H1 (cell line): Measurements from ENCODE around the gene DUSP21. TPM values are rescaled to one million over a fixed set of nuclear protein-coding genes. Genes with fewer than 3 reads are reported as not detected.

Source experiments
- CTCF ChIA-PET: fragments of 300-600 bp; sonication (Branson Sonifier 250); formaldehyde crosslinking; loops from one replicate; lab custom pipeline; 2021; ENCODE audit not compliant: partially characterized antibody; lab: Charles Lee
- POLR2A ChIA-PET: fragments of 300-600 bp; sonication (Branson Sonifier 250); formaldehyde crosslinking; loops from one replicate; lab custom pipeline; 2021; ENCODE audit warnings: inconsistent platforms; ENCODE audit not compliant: partially characterized antibody; lab: Charles Lee
- DNase-seq, 2 experiments: peaks; one replicate each; pipeline versions ENCODE4 v3.0.0 to v3.0.0-alpha.2; 2010 to 2022; ENCODE audit warnings: low spot score in 2 of 2, low read depth in 1 of 2, mixed read lengths in 1 of 2
- FAIRE-seq: peaks from 2 replicates; lab custom pipeline; 2011; peaks lifted over from hg19 to GRCh38; lab: Jason Lieb, UNC
- H2AFZ ChIP-seq: 2 replicates; pipeline ENCODE4 v1.8.1; 2012; ENCODE audit warnings: low read length, inconsistent platforms
- H2AK5ac ChIP-seq: 2 replicates; pipeline ENCODE4 v1.6.1; 2013; ENCODE audit warnings: low read depth, low read length
- H2BK120ac ChIP-seq: replicated peaks from 2 replicates; pipeline ENCODE3; 2013; ENCODE audit warnings: low read depth, low read length, inconsistent platforms
- H2BK12ac ChIP-seq: 2 replicates; pipeline ENCODE4 v1.6.1; 2013; ENCODE audit warnings: low read depth, low read length
- H2BK15ac ChIP-seq: 2 replicates; pipeline ENCODE4 v1.6.1; 2013; ENCODE audit warnings: low read length
- H2BK20ac ChIP-seq: 2 replicates; pipeline ENCODE4 v1.6.1; 2013; ENCODE audit warnings: low read length
- H2BK5ac ChIP-seq: 2 replicates; pipeline ENCODE4 v1.6.1; 2013; ENCODE audit warnings: low read depth, low read length
- H3K14ac ChIP-seq: 2 replicates; pipeline ENCODE4 v1.6.1; 2013; ENCODE audit warnings: inconsistent platforms; ENCODE audit not compliant: insufficient read length
- H3K18ac ChIP-seq: 2 replicates; pipeline ENCODE4 v1.6.1; 2013; ENCODE audit warnings: low read length; ENCODE audit errors: extremely low read depth
- H3K23ac ChIP-seq: 2 replicates; pipeline ENCODE4 v1.6.1; 2013; ENCODE audit warnings: inconsistent platforms; ENCODE audit not compliant: insufficient read length
- H3K23me2 ChIP-seq: 2 replicates; pipeline ENCODE4 v1.6.1; 2013; ENCODE audit warnings: low read depth, low read length
- H3K27ac ChIP-seq: 2 replicates; pipeline ENCODE4 v1.6.1; 2011; ENCODE audit warnings: low read depth, low read length, inconsistent platforms
- H3K27me3 ChIP-seq, 4 experiments: replicated peaks in 1 of 4; 1 replicate in 1 of 4; 2 replicates in 3 of 4; pipeline versions ENCODE4 v1.6.1 to v1.8.1; 2011 to 2013; ENCODE audit warnings: low read length in 3 of 4, mild to moderate bottlenecking in 3 of 4, inconsistent platforms in 2 of 4, mixed read lengths in 2 of 4, moderate library complexity in 1 of 4; ENCODE audit not compliant: control insufficient read depth in 3 of 4, insufficient read depth in 3 of 4; ENCODE audit errors: extremely low read depth in 1 of 4
- H3K36me3 ChIP-seq, 4 experiments: 2 replicates each; pipeline versions ENCODE4 v1.6.1 to v1.8.1; 2011 to 2013; ENCODE audit warnings: mild to moderate bottlenecking in 4 of 4, low read length in 3 of 4, moderate library complexity in 2 of 4, control low read depth in 1 of 4, inconsistent platforms in 1 of 4; ENCODE audit not compliant: insufficient read depth in 4 of 4, control insufficient read depth in 2 of 4
- H3K4ac ChIP-seq: replicated peaks from 2 replicates; pipeline ENCODE3; 2013; ENCODE audit warnings: low read length, low read depth, mixed read lengths, inconsistent platforms; ENCODE audit not compliant: insufficient read length
- H3K4me1 ChIP-seq, 4 experiments: replicated peaks in 1 of 4; 1 replicate in 1 of 4; 2 replicates in 3 of 4; pipeline versions ENCODE4 v1.6.1 to v1.8.1; 2011 to 2013; ENCODE audit warnings: low read length in 3 of 4, inconsistent platforms in 2 of 4, mixed read lengths in 1 of 4; ENCODE audit not compliant: insufficient read depth in 4 of 4, control insufficient read depth in 3 of 4
- H3K4me2 ChIP-seq, 2 experiments: 2 replicates each; pipeline versions ENCODE4 v1.6.1 to v1.8.1; 2011 to 2013; ENCODE audit warnings: low read depth in 2 of 2, low read length in 2 of 2, control low read depth in 1 of 2, inconsistent platforms in 1 of 2, mild to moderate bottlenecking in 1 of 2; ENCODE audit not compliant: insufficient read depth in 1 of 2
- H3K4me3 ChIP-seq, 4 experiments: fragments of 200-600, 300-600 bp in 1 of 4; sonication (generic), shearing (Covaris generic), sonication (Bioruptor Twin) in 1 of 4; 2 replicates each; pipeline versions ENCODE4 v1.5.1 to v1.8.1; 2011 to 2016; ENCODE audit warnings: low read length in 4 of 4, low read depth in 3 of 4, control low read depth in 2 of 4, inconsistent platforms in 2 of 4, mild to moderate bottlenecking in 2 of 4, mixed read lengths in 1 of 4, moderate library complexity in 1 of 4; ENCODE audit not compliant: insufficient read depth in 2 of 4; ENCODE audit errors: extremely low read depth in 1 of 4
- H3K56ac ChIP-seq: replicated peaks from 2 replicates; pipeline ENCODE3; 2013; ENCODE audit warnings: low read depth, mild to moderate bottlenecking, mixed read lengths, low read length, inconsistent platforms; ENCODE audit not compliant: insufficient read length
- H3K79me1 ChIP-seq: 2 replicates; pipeline ENCODE4 v1.6.1; 2013; ENCODE audit warnings: low read depth, low read length, control low read depth
- H3K79me2 ChIP-seq, 2 experiments: 2 replicates each; pipeline versions ENCODE4 v1.6.1 to v1.8.1; 2012 to 2013; ENCODE audit warnings: low read length in 2 of 2, mild to moderate bottlenecking in 2 of 2, inconsistent platforms in 1 of 2; ENCODE audit not compliant: insufficient read depth in 2 of 2, control insufficient read depth in 1 of 2
- H3K9ac ChIP-seq, 4 experiments: replicated peaks in 1 of 4; 1 replicate in 1 of 4; 2 replicates in 3 of 4; pipeline versions ENCODE4 v1.6.1 to v1.8.1; 2011 to 2013; ENCODE audit warnings: low read depth in 3 of 4, low read length in 3 of 4, control low read depth in 2 of 4, mild to moderate bottlenecking in 2 of 4, moderate library complexity in 2 of 4, inconsistent platforms in 1 of 4; ENCODE audit errors: extremely low read depth in 1 of 4
- H3K9me3 ChIP-seq, 2 experiments: 2 replicates each; pipeline versions ENCODE4 v1.6.1 to v1.8.1; 2012 to 2013; ENCODE audit warnings: mild to moderate bottlenecking in 2 of 2, moderate library complexity in 2 of 2, control low read depth in 1 of 2, inconsistent platforms in 1 of 2, low read depth in 1 of 2, low read length in 1 of 2, mixed read lengths in 1 of 2; ENCODE audit not compliant: insufficient read depth in 2 of 2
- H4K20me1 ChIP-seq, 2 experiments: replicated peaks in 1 of 2; 2 replicates each; pipeline versions ENCODE3 to v1.8.1; 2011 to 2013; ENCODE audit warnings: inconsistent platforms in 2 of 2, low read length in 2 of 2, mild to moderate bottlenecking in 1 of 2; ENCODE audit not compliant: insufficient read depth in 2 of 2, control insufficient read depth in 1 of 2
- H4K5ac ChIP-seq: 2 replicates; pipeline ENCODE4 v1.6.1; 2013; ENCODE audit warnings: low read length, low read depth, mixed read lengths, inconsistent platforms; ENCODE audit not compliant: insufficient read length
- H4K8ac ChIP-seq: 2 replicates; pipeline ENCODE4 v1.8.0; 2013; ENCODE audit warnings: mild to moderate bottlenecking, moderate library complexity, low read length, inconsistent platforms; ENCODE audit not compliant: insufficient read depth; ENCODE audit errors: extremely low read depth
- H4K91ac ChIP-seq: replicated peaks from 2 replicates; pipeline ENCODE3; 2013; ENCODE audit warnings: low read length, mixed read lengths, inconsistent platforms; ENCODE audit not compliant: insufficient read length
- E2F6 ChIP-seq: IDR thresholded peaks from 2 replicates; pipeline ENCODE4 v1.6.1; 2012; ENCODE audit warnings: inconsistent platforms
- EGR1 ChIP-seq: IDR thresholded peaks from 2 replicates; pipeline ENCODE4 v1.6.1; 2011; ENCODE audit warnings: low read depth, low read length, borderline replicate concordance
- EP300 ChIP-seq, 2 experiments: IDR thresholded peaks; 1 replicate in 1 of 2; 2 replicates in 1 of 2; pipeline ENCODE4 v1.6.1; 2011 to 2012; ENCODE audit warnings: low read depth in 2 of 2, low read length in 2 of 2, mild to moderate bottlenecking in 2 of 2, borderline replicate concordance in 1 of 2, inconsistent platforms in 1 of 2, moderate library complexity in 1 of 2
- EZH2 ChIP-seq: fragments of 200-600 bp; sonication (generic); IDR thresholded peaks from 2 replicates; pipeline ENCODE4 v1.7.1; 2012; ENCODE audit warnings: low read depth, mild to moderate bottlenecking, moderate library complexity, low read length, inconsistent platforms; ENCODE audit not compliant: severe bottlenecking
- GABPA ChIP-seq: IDR thresholded peaks from 2 replicates; pipeline ENCODE4 v1.6.1; 2011; ENCODE audit warnings: mild to moderate bottlenecking, low read length, moderate library complexity, borderline replicate concordance; ENCODE audit not compliant: insufficient read depth
- KDM1A ChIP-seq: fragments of 200-600, 300-600 bp; sonication (generic); IDR thresholded peaks from 2 replicates; pipeline ENCODE4 v1.7.1; 2016; ENCODE audit warnings: mild to moderate bottlenecking, low read length, borderline replicate concordance
- MAFK ChIP-seq: IDR thresholded peaks from 2 replicates; pipeline ENCODE4 v1.6.1; 2012; ENCODE audit warnings: low read depth, mild to moderate bottlenecking, improper control_type of control experiment, low read length
- NRF1 ChIP-seq: IDR thresholded peaks from 2 replicates; pipeline ENCODE4 v1.6.1; 2011; ENCODE audit warnings: mild to moderate bottlenecking, low read depth, low read length, improper control_type of control experiment
- POLR2A ChIP-seq, 2 experiments: IDR thresholded peaks; 1 replicate in 1 of 2; 2 replicates in 1 of 2; pipeline ENCODE4 v1.6.1; 2011; ENCODE audit warnings: low read depth in 2 of 2, low read length in 2 of 2, mild to moderate bottlenecking in 2 of 2; ENCODE audit errors: control extremely low read depth in 1 of 2
- SP2 ChIP-seq: IDR thresholded peaks from 2 replicates; pipeline ENCODE4 v1.6.1; 2012; ENCODE audit warnings: mild to moderate bottlenecking, low read length, inconsistent platforms
- SUZ12 ChIP-seq: fragments of 200-600 bp; sonication (generic); IDR thresholded peaks from 2 replicates; pipeline ENCODE4 v1.6.1; 2012; ENCODE audit warnings: mild to moderate bottlenecking, inconsistent platforms, low read length, moderate library complexity, mixed read lengths
- TBP ChIP-seq: IDR thresholded peaks from 2 replicates; pipeline ENCODE4 v1.6.1; 2011; ENCODE audit warnings: low read depth, low read length, improper control_type of control experiment
- WGBS, 2 experiments: shearing (Covaris generic) in 1 of 2; methylation state at CpG; one replicate each; pipeline versions ENCODE4 v1.1.6 to v1.1.7; 2013 to 2015; ENCODE audit warnings: low lambda C conversion rate in 2 of 2, mixed read lengths in 2 of 2, inconsistent platforms in 1 of 2, low coverage in 1 of 2, missing lambda C conversion rate in 1 of 2; ENCODE audit not compliant: insufficient replicate concordance in 2 of 2, insufficient coverage in 1 of 2, insufficient read length in 1 of 2; ENCODE audit errors: extremely low coverage in 1 of 2, missing lambda C conversion rate in 1 of 2; 5-methylcytosine and 5-hydroxymethylcytosine counted together
- polyA plus RNA-seq, 7 experiments: library from polyadenylated mRNA; depleted of rRNA in 3 of 7; stranded (reverse) in 5 of 7; unstranded in 2 of 7; fragments of >200 nt in 5 of 7; fragments of 200-250 nt in 2 of 7; gene quantifications; 1 replicate in 5 of 7; 2 replicates in 1 of 7; 4 replicates in 1 of 7; pipeline versions ENCODE4 v1.2.1 to v1.2.3, GENCODE V29; 2011 to 2013; ENCODE audit warnings: missing spikeins in 2 of 7, mixed read lengths in 2 of 7
- total RNA-seq: library from RNA; stranded (reverse); fragmentation: NEBNext Ultra II Directional; extraction: Animal tissue kit (Norgen Biotek cat#: 25700); gene quantifications from 2 replicates; pipeline ENCODE4 v1.2.1, GENCODE V29; 2021
- TF ChIP-seq, protein P1 (sequence below): IDR thresholded peaks from 2 replicates; pipeline ENCODE4 v1.6.1; 2011; ENCODE audit warnings: low read length, improper control_type of control experiment

The DUSP21 gene
- total and polyA plus RNA-seq, 2 of the 8 experiments (the other 6 are each of a cell fraction or from before 2014, with no cell fraction given) = not detected

DNA sequence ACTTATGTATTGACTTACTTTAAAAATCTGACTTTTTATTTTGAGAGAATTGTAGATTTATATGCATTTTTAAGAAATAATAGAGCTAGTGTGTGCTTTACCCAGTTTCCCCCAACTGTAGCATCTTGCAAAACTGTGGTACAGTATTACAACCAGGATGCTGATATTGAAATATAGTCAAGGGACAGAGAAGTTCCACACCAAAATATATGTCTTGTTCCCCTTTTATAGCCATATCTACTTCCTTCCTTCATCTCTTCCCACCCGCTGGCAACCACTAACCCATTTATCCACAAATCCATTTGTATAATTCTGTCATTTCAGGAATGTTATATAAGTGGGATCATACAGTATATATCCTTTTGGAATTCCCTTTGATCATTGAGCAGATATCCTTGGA, 46.0 kb downstream of the DUSP21 start:
- Histone ChIP-seq H3K27ac (no peak overlapping the region), H2BK12ac (no peak overlapping the region), H3K79me2 (peaks cover 6 to 97% of the 10 kb centered on the region in 2 experiments; a peak in 3 of 4 replicates), H3K27me3 (no peaks in the 10 kb centered on the region), H2AFZ (no peak overlapping the region), H4K91ac (no peak overlapping the region), H3K9me3 (no peaks in the 10 kb centered on the region), H2BK5ac (no peak overlapping the region), H2BK20ac (no peak overlapping the region), H3K4ac (no peak overlapping the region), H2BK15ac (no peak overlapping the region), H4K20me1 (peaks cover 0 to 1% of the 10 kb centered on the region in 2 experiments), H3K4me1 (no peaks in the 10 kb centered on the region), H3K36me3 (no peaks in the 10 kb centered on the region), H4K8ac (no peak overlapping the region), H3K23me2 (no peaks in the 10 kb centered on the region), H2AK5ac (no peak overlapping the region), H3K79me1 (no peaks in the 10 kb centered on the region), H3K9ac (no peak overlapping the region), H4K5ac (no peak overlapping the region), H3K56ac (no peak overlapping the region), H3K23ac (no peak overlapping the region), H3K4me3 (no peak overlapping the region), H3K18ac (no peak overlapping the region), H3K4me2 (no peak overlapping the region), H3K14ac (no peak overlapping the region), H2BK120ac (no peak overlapping the region)
- DNase-seq = no peak
- WGBS, 2 experiments = 88% methylated on average over 1 of the region's 1 CpG; no CpG with 5 or more reads in 1 of the 2 experiments
- no peak for FAIRE-seq
- POLR2A ChIA-PET = no interaction called here
- CTCF ChIA-PET = no interaction called here
- TF ChIP-seq MAFK (no peak), NRF1 (no peak), EGR1 (no peak), POLR2A (IDR thresholded peaks at IDR 0.05; ENCODE audit: control extremely low read depth in 1 of 2, low read depth in 2 of 2, low read length in 2 of 2) (no peak), EZH2 (no peak), TBP (no peak), SUZ12 (no peak), E2F6 (no peak), SP2 (no peak), EP300 (IDR thresholded peaks at IDR 0.05; ENCODE audit: borderline replicate concordance in 1 of 2, low read depth in 2 of 2, low read length in 2 of 2) (no peak), GABPA (no peak), KDM1A (no peak)
- TF ChIP-seq, protein P1, sequence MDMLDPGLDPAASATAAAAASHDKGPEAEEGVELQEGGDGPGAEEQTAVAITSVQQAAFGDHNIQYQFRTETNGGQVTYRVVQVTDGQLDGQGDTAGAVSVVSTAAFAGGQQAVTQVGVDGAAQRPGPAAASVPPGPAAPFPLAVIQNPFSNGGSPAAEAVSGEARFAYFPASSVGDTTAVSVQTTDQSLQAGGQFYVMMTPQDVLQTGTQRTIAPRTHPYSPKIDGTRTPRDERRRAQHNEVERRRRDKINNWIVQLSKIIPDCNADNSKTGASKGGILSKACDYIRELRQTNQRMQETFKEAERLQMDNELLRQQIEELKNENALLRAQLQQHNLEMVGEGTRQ = no peak
